Peyer's patch (tissue), 4 donors: Measurements from ENCODE around the gene GALK2. TPM values are rescaled to one million over a fixed set of nuclear protein-coding genes. Genes with fewer than 3 reads are reported as not detected.
"Not testable (repeated sequence)": the region's sequence is repeated elsewhere in the genome, so short reads cannot be mapped to it uniquely, and the experiment has no call there.

Source experiments
- DNase-seq, 3 donors: peaks; one replicate each; pipeline ENCODE4 v3.0.0-alpha.2; 2017 to 2019
- H3K27ac ChIP-seq, 4 donors: fragments of 200-600 bp; sonication (generic); one replicate each; pipeline ENCODE4 v1.5.1; 2016 to 2019
- H3K27me3 ChIP-seq, 2 donors: fragments of 200-600 bp; sonication (generic); one replicate each; pipeline ENCODE4 v1.5.1; 2019
- H3K36me3 ChIP-seq, 3 donors: fragments of 200-600 bp; sonication (generic); one replicate each; pipeline ENCODE4 v1.5.1; 2016 to 2019
- H3K4me1 ChIP-seq, 4 donors: fragments of 200-600 bp; sonication (generic); one replicate each; pipeline ENCODE4 v1.5.1; 2016 to 2019
- H3K4me3 ChIP-seq, 4 donors: fragments of 200-600 bp; sonication (generic); 1 replicate in 3 of 4; 2 replicates in 1 of 4; pipeline ENCODE4 v1.5.1; 2016 to 2019; ENCODE audit warnings: mild to moderate bottlenecking in 1 of 4
- H3K9me3 ChIP-seq, 4 donors: fragments of 200-600 bp; sonication (generic); one replicate each; pipeline ENCODE4 v1.5.1; 2016 to 2019; ENCODE audit warnings: mild to moderate bottlenecking in 1 of 4
- CTCF ChIP-seq, 6 experiments: fragments of 450-650 bp in 4 of 6; fragments of 200-600 bp in 2 of 6; sonication (generic) in 1 of 6; IDR thresholded peaks; one replicate each; pipeline ENCODE4 v1.5.1; 2017 to 2019; ENCODE audit warnings: antibody characterized with exemption in 6 of 6, mild to moderate bottlenecking in 3 of 6, moderate library complexity in 1 of 6
- POLR2A ChIP-seq, 2 donors: fragments of 450-650 bp; IDR thresholded peaks; one replicate each; pipeline ENCODE4 v1.5.1; 2017; ENCODE audit warnings: antibody characterized with exemption in 2 of 2, mild to moderate bottlenecking in 2 of 2, moderate library complexity in 2 of 2
- total RNA-seq, 4 donors: library from RNA; depleted of rRNA; stranded (reverse); fragments of >200 nt; gene quantifications; one replicate each; pipeline ENCODE4 v1.1.0, GENCODE V29; 2016

The GALK2 gene
- total RNA-seq, 4 donors from 2014 or later = 33.4 to 61.9 (median 44.3) TPM

DNA sequence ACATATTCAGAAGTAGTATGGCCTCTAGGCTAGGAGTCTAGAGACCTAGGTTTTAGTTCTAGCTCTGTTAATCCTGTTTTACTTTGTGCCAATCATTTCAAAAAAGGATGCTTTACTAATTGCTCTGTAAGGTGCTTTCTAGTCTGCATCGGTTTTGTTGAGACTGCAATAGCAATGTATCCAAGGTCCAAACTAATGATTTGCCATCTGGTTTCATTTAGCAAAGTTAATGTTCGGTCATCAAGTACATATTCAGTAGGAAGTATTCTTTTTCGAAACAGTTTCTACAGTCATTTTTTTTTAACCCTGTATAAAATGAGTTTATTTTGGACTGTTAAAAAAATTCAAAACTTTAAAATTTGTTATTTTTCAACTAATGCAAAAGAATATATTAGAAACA is 2.0 kb upstream of the GALK2 start:
- H3K4me3 ChIP-seq = no peak overlapping the region
- H3K9me3 ChIP-seq = no peaks in the 10 kb centered on the region
- no peaks in the 10 kb centered on the region for H3K36me3 ChIP-seq
- TF ChIP-seq POLR2A (IDR thresholded peaks at IDR 0.05) (no peak), CTCF (IDR thresholded peaks at IDR 0.05) (no peak)
- H3K27ac ChIP-seq = no peak overlapping the region
- H3K27me3 ChIP-seq = no peaks in the 10 kb centered on the region
- peaks cover 0 to 19% (median 5%) of the 10 kb centered on the region in 4 donors for H3K4me1 ChIP-seq
- no peak for DNase-seq

DNA sequence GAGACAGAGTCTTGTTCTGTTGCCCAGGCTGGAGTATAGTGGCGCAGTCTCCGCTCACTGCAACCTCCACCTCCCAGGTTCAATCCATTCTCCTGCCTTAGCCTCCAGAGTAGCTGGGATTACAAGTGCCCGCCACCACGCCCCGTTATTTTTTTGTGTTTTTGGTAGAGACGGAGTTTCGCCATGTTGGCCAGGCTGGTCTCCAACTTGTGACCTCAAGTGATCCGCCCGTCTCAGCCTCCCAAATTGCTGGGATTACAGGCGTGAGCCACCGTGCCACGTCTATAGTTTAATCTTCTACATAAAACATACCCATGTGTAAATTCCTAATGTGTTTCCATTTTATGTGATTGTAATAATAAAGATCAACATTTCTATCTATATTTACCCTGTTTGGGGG is 1.7 kb downstream of the GALK2 start:
- Histone ChIP-seq H3K27me3 (no peaks in the 10 kb centered on the region), H3K9me3 (no peaks in the 10 kb centered on the region), H3K4me3 (no peak overlapping the region), H3K36me3 (no peaks in the 10 kb centered on the region), H3K4me1 (peaks cover 0 to 35% (median 5%) of the 10 kb centered on the region in 4 donors), H3K27ac (no peak overlapping the region)
- no peak for DNase-seq
- TF ChIP-seq CTCF (IDR thresholded peaks at IDR 0.05) = no peak
- TF ChIP-seq POLR2A (IDR thresholded peaks at IDR 0.05) = no peak

GRCh38 chr15:49174902-49175301 is 4.9 kb downstream of the GALK2 start:
- DNase-seq = no peak
- peak overlapping the region in 2 of 4 donors; percentile 43 to 57 for H3K27ac ChIP-seq
- no peaks in the 10 kb centered on the region for H3K27me3 ChIP-seq
- H3K36me3 ChIP-seq = no peaks in the 10 kb centered on the region
- no peak overlapping the region for H3K4me3 ChIP-seq
- H3K4me1 ChIP-seq = peaks cover 0 to 29% (median 5%) of the 10 kb centered on the region in 4 donors
- no peaks in the 10 kb centered on the region for H3K9me3 ChIP-seq
- TF ChIP-seq CTCF (IDR thresholded peaks at IDR 0.05) (no peak), POLR2A (IDR thresholded peaks at IDR 0.05) (no peak)

DNA sequence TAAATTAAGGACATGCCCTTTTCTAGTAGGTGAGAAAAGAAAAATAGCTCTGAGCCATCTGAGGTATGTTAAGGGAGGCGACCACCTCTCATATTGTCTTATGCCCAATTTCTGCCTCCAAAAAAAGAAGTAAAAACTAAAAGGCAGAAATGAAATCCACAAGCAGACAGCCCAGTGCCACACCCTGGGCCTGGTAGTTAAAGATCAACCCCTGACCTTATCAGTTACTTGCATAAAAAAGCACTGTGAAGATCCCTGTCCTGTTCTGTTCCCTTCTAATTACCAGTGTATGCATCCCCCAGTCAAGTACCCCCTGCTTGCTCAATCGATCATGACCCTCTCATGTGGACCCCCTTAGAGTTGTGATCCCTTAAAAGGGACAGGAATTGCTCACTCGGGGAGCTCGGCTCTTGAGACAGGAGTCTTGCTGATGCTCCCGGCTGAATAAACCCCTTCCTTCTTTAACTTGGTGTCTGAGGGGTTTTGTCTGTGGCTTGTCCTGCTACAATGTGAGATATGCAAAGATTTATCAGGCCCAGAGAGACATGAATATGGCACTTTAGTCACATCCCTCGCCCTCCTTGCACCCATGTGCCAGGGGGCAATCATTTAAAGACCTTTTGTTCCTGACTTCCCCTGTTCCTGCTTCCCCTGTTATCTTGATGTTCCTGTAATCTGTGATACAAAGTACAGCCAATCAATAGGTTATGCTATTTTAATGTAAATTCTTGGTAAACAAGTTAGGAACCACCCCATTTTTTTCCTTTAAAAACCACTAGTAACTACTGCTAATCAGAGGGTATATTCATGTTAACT is 5.7 kb downstream of the GALK2 start:
- not testable (repeated sequence) for H3K27me3 ChIP-seq, H3K36me3 ChIP-seq, H3K9me3 ChIP-seq, H3K4me3 ChIP-seq
- DNase-seq = peak in 1 of 3 donors; percentile 59
- Histone ChIP-seq H3K4me1 (peaks cover 0 to 29% (median 4%) of the 10 kb centered on the region in 4 donors), H3K27ac (peak overlapping the region in 2 of 4 donors; percentile 43 to 57)

GRCh38 chr15:49178497-49178896 is 8.4 kb downstream of the GALK2 start:
- no peak for TF ChIP-seq CTCF (IDR thresholded peaks at IDR 0.05)
- no peak for TF ChIP-seq POLR2A (IDR thresholded peaks at IDR 0.05)
- Histone ChIP-seq H3K27me3 (no peaks in the 10 kb centered on the region), H3K27ac (no peak overlapping the region), H3K36me3 (no peaks in the 10 kb centered on the region), H3K4me1 (peaks cover 0 to 16% (median 0%) of the 10 kb centered on the region in 4 donors), H3K4me3 (no peak overlapping the region), H3K9me3 (no peaks in the 10 kb centered on the region)
- no peak for DNase-seq

GRCh38 chr15:49179433-49180190 is 9.6 kb downstream of the GALK2 start:
- DNase-seq = no peak
- no peaks in the 10 kb centered on the region for H3K36me3 ChIP-seq
- H3K4me1 ChIP-seq = peaks cover 0 to 15% (median 0%) of the 10 kb centered on the region in 4 donors
- H3K4me3 ChIP-seq = no peak overlapping the region
- H3K27me3 ChIP-seq = no peaks in the 10 kb centered on the region
- H3K9me3 ChIP-seq = no peaks in the 10 kb centered on the region
- no peak overlapping the region for H3K27ac ChIP-seq
- no peak for TF ChIP-seq POLR2A (IDR thresholded peaks at IDR 0.05)
- TF ChIP-seq CTCF (IDR thresholded peaks at IDR 0.05) = no peak
